Inferior parietal cortex (tissue), 1 donor: ENCODE measurements around the gene NCAPH2.

Experiments used
- DNase-seq: peaks from one replicate; pipeline ENCODE4 v3.0.0-alpha.2; 2016; ENCODE audit errors: extremely low spot score

Gene NCAPH2

GRCh38 chr22:50489363-50490243 is 18.4 kb upstream of the NCAPH2 start:
- DNase-seq = no peak

- no peak for DNase-seq
Measured at GRCh38 chr22:50490531-50491308, 17.3 kb upstream of the NCAPH2 start.

- no peak for DNase-seq
Measured at GRCh38 chr22:50497093-50497492, 10.9 kb upstream of the NCAPH2 start.

- peak; percentile 76 for DNase-seq
Measured at GRCh38 chr22:50498322-50498890, 9.6 kb upstream of the NCAPH2 start.

GRCh38 chr22:50500452-50500851 is 7.6 kb upstream of the NCAPH2 start:
- DNase-seq = no peak

GRCh38 chr22:50502096-50502495 is 5.9 kb upstream of the NCAPH2 start:
- DNase-seq = no peak

GRCh38 chr22:50502628-50503474 is 5.2 kb upstream of the NCAPH2 start:
- no peak for DNase-seq

- DNase-seq = no peak
Measured at GRCh38 chr22:50503475-50504145, 4.4 kb upstream of the NCAPH2 start.

- no peak for DNase-seq
Measured at GRCh38 chr22:50504369-50505211, 3.4 kb upstream of the NCAPH2 start.

GRCh38 chr22:50505276-50505775 is 2.7 kb upstream of the NCAPH2 start:
- DNase-seq = no peak

GRCh38 chr22:50505776-50506610 is 2.0 kb upstream of the NCAPH2 start:
- no peak for DNase-seq

- DNase-seq = no peak
Measured at GRCh38 chr22:50506611-50507420, 1.2 kb upstream of the NCAPH2 start.

- DNase-seq = peak; percentile 68
Measured at GRCh38 chr22:50507421-50507990, 518 bp upstream of the NCAPH2 start, which contains the start of gene LMF2. Gene LMF2 (minus strand): TSS chr22:50507702. CDS start chr22:50507675, 27 bp downstream.

GRCh38 chr22:50508897-50509296 is 873 bp downstream of the NCAPH2 start:
- DNase-seq = no peak

GRCh38 chr22:50513175-50513574 is 5.2 kb downstream of the NCAPH2 start:
- DNase-seq = no peak

GRCh38 chr22:50516068-50516467 is 8.0 kb downstream of the NCAPH2 start:
- no peak for DNase-seq

- DNase-seq = no peak
Measured at GRCh38 chr22:50516891-50517290, 8.9 kb downstream of the NCAPH2 start.
